SU-DHL-6 (cell line): ENCODE data around the gene RPL12.
"Not testable (repeated sequence)": the region's sequence is repeated elsewhere in the genome, so short reads cannot be mapped to it uniquely, and the experiment has no call there.

ENCODE experiments used
- H2AFZ ChIP-seq: fragments of 200-600 bp; sonication (generic); 2 replicates; pipeline ENCODE4 v1.6.1; 2014; ENCODE audit warnings: low read depth, mild to moderate bottlenecking, moderate library complexity, mixed read lengths, antibody characterized with exemption, low read length; ENCODE audit not compliant: severe bottlenecking
- H3F3A ChIP-seq: fragments of 200-600 bp; shearing (Covaris generic); 2 replicates; pipeline ENCODE4 v1.6.0; 2016; ENCODE audit warnings: antibody characterized with exemption, mild to moderate bottlenecking; ENCODE audit not compliant: insufficient read depth
- H3K27ac ChIP-seq: fragments of 200-600 bp; sonication (generic); 2 replicates; pipeline ENCODE4 v1.5.1; 2016; ENCODE audit warnings: low read depth, mild to moderate bottlenecking, low read length, moderate library complexity, mixed read lengths
- H3K27me3 ChIP-seq: fragments of 200-600 bp; sonication (generic), shearing (Covaris generic); 2 replicates; pipeline ENCODE4 v1.6.0; 2014; ENCODE audit warnings: mild to moderate bottlenecking, low read length
- H3K36me3 ChIP-seq: fragments of 200-600 bp; sonication (generic); 2 replicates; pipeline ENCODE4 v1.6.1; 2014; ENCODE audit warnings: mild to moderate bottlenecking, low read length, mixed read lengths
- H3K4me2 ChIP-seq: fragments of 300-600, 200-600 bp; shearing (Covaris generic), sonication (generic); 2 replicates; pipeline ENCODE4 v1.6.0; 2014; ENCODE audit warnings: low read length, low read depth, mild to moderate bottlenecking; ENCODE audit not compliant: poor library complexity, severe bottlenecking
- H3K4me3 ChIP-seq: fragments of 200-600 bp; sonication (generic); 2 replicates; pipeline ENCODE4 v1.5.1; 2014; ENCODE audit warnings: antibody characterized with exemption, low read length, mild to moderate bottlenecking, mixed read lengths; ENCODE audit not compliant: insufficient read depth, poor library complexity, severe bottlenecking
- H3K79me2 ChIP-seq: fragments of 200-600 bp; sonication (generic); 2 replicates; pipeline ENCODE4 v1.6.1; 2014; ENCODE audit warnings: mild to moderate bottlenecking, low read length, moderate library complexity; ENCODE audit not compliant: insufficient read depth
- H3K9ac ChIP-seq: fragments of 200-600 bp; sonication (generic); 2 replicates; pipeline ENCODE4 v1.7.0; 2014; ENCODE audit warnings: mild to moderate bottlenecking, low read length
- H3K9me2 ChIP-seq: fragments of 200-600 bp; sonication (generic); replicated peaks from 2 replicates; pipeline ENCODE4 v1.6.1; 2014; ENCODE audit warnings: low read length; ENCODE audit not compliant: insufficient read depth
- H3K9me3 ChIP-seq: fragments of 200-600 bp; sonication (generic); 2 replicates; pipeline ENCODE4 v1.6.1; 2014; ENCODE audit warnings: low read length, mixed read lengths; ENCODE audit not compliant: insufficient read depth
- H4K20me1 ChIP-seq: fragments of 200-600 bp; sonication (generic); 2 replicates; pipeline ENCODE4 v1.6.1; 2014; ENCODE audit warnings: low read depth, mild to moderate bottlenecking, antibody characterized with exemption, low read length, moderate library complexity, mixed read lengths
- CTCF ChIP-seq: fragments of 200-600 bp; sonication (generic); IDR thresholded peaks from one replicate; pipeline ENCODE4 v1.5.1; 2017; ENCODE audit warnings: antibody characterized with exemption, mild to moderate bottlenecking, low read length, moderate library complexity; ENCODE audit not compliant: insufficient read depth, poor library complexity, severe bottlenecking
- EZH2phosphoT487 ChIP-seq: fragments of 200-600 bp; sonication (generic), shearing (Covaris generic); conservative IDR thresholded peaks from 2 replicates; pipeline ENCODE4 v1.6.1; 2018; ENCODE audit warnings: mild to moderate bottlenecking, antibody characterized with exemption, low read length, moderate library complexity, mixed read lengths

Gene RPL12

DNA sequence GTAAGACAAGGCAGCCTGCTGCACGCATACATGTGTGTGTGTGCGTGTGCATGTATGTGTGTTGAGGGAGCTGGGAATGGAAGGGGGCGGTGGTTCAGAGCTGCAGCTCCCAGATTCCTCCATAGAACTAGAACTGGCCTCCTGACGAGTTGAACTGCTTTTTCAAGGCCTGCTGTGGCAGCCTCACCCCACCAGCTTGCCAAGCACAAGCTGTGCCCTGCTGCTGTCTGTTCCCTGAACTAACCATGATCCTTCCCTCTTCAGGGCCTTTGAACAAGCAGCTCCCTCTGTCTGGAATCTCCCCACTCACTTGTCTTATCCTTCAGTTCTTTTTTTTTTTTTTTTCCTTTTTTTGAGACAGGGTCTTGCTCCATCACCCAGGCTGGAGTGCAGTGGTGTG lies 22.7 kb upstream of the RPL12 start:
- H2AFZ ChIP-seq: no peak overlapping the region
- no peaks in the 10 kb centered on the region for H3K27me3 ChIP-seq
- H3K4me3 ChIP-seq: no peak overlapping the region
- no peak overlapping the region for H3K27ac ChIP-seq
- no peaks in the 10 kb centered on the region for H3K79me2 ChIP-seq
- no peaks in the 10 kb centered on the region for H3K9me3 ChIP-seq
- no peak overlapping the region for H3K9ac ChIP-seq
- no peaks in the 10 kb centered on the region for H4K20me1 ChIP-seq
- no peaks in the 10 kb centered on the region for H3K36me3 ChIP-seq
- H3F3A ChIP-seq: no peaks in the 10 kb centered on the region
- TF ChIP-seq CTCF (no peak), EZH2phosphoT487 (no peak)
- H3K4me2 ChIP-seq: no peak overlapping the region
- no peaks in the 10 kb centered on the region for H3K9me2 ChIP-seq

GRCh38 chr9:127473501-127473900 lies 22.3 kb upstream of the RPL12 start:
- TF ChIP-seq CTCF (no peak), EZH2phosphoT487 (no peak)
- no peak overlapping the region for H2AFZ ChIP-seq
- no peaks in the 10 kb centered on the region for H3F3A ChIP-seq
- H3K36me3 ChIP-seq: no peaks in the 10 kb centered on the region
- no peak overlapping the region for H3K9ac ChIP-seq
- no peaks in the 10 kb centered on the region for H3K79me2 ChIP-seq
- H3K27me3 ChIP-seq: no peaks in the 10 kb centered on the region
- no peak overlapping the region for H3K27ac ChIP-seq
- H3K9me2 ChIP-seq: no peaks in the 10 kb centered on the region
- no peaks in the 10 kb centered on the region for H4K20me1 ChIP-seq
- no peak overlapping the region for H3K4me3 ChIP-seq
- no peaks in the 10 kb centered on the region for H3K9me3 ChIP-seq
- H3K4me2 ChIP-seq: no peak overlapping the region

DNA sequence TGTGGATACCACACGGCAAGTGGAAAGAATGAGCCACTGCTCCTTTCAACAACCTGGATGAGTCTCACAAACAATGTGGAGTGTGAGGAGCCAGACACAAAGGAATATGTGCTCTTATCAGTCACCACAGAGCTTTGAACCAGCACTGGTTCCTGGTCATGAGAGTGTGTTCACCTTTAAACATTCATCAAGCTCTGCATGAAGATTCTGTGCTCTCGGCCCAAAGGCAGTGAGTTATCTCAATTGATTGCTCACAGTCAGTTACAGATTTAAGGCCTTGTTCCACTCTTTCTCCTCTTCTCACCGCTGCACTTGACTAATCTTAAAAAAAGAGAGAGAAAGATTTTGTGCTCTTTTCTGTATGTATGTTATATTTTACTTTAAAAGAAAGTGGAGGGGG lies 19.5 kb upstream of the RPL12 start:
- Histone ChIP-seq H3K27ac (no peak overlapping the region), H3F3A (no peaks in the 10 kb centered on the region), H3K79me2 (no peaks in the 10 kb centered on the region), H3K4me3 (no peak overlapping the region), H3K4me2 (no peak overlapping the region), H3K36me3 (no peaks in the 10 kb centered on the region), H3K9me2 (no peaks in the 10 kb centered on the region), H2AFZ (no peak overlapping the region), H4K20me1 (no peaks in the 10 kb centered on the region), H3K9me3 (no peaks in the 10 kb centered on the region), H3K27me3 (no peaks in the 10 kb centered on the region), H3K9ac (no peak overlapping the region)
- TF ChIP-seq CTCF: no peak
- TF ChIP-seq EZH2phosphoT487: no peak

DNA sequence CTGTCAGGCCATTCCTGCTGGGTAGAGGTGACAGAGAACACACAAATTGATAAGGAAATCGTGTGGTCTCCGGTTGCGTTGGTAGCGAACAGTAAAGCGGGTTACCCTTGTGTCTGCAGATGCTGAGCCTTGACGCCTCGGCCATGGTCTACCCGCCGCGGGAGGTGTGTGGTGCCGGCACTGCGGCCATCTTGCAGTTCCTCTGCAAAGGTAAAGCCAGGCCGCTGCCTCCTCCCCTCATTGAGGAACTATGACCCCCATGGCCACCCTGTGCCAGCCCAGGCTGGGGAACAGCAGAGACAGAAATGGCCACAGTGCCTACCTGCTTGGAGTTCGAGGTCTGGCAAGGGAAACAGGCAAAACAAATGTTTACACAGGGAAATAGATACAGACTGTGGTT lies 16.4 kb upstream of the RPL12 start:
- Histone ChIP-seq H3K79me2 (no peaks in the 10 kb centered on the region), H3K9me2 (no peaks in the 10 kb centered on the region), H3K4me3 (no peak overlapping the region), H4K20me1 (no peaks in the 10 kb centered on the region), H3K4me2 (no peak overlapping the region), H3F3A (no peaks in the 10 kb centered on the region), H3K36me3 (no peaks in the 10 kb centered on the region), H3K27ac (no peak overlapping the region), H3K27me3 (no peaks in the 10 kb centered on the region), H2AFZ (no peak overlapping the region), H3K9ac (no peak overlapping the region), H3K9me3 (no peaks in the 10 kb centered on the region)
- TF ChIP-seq CTCF (no peak), EZH2phosphoT487 (no peak)

GRCh38 chr9:127466407-127466917 lies 15.3 kb upstream of the RPL12 start:
- H3K4me2 ChIP-seq, H3K36me3 ChIP-seq, H3K79me2 ChIP-seq, H4K20me1 ChIP-seq, H3K27me3 ChIP-seq, H3K4me3 ChIP-seq, H3K9ac ChIP-seq, H3F3A ChIP-seq, H3K9me2 ChIP-seq, H3K9me3 ChIP-seq, H3K27ac ChIP-seq, H2AFZ ChIP-seq: not testable (repeated sequence)
